Astrocyte (in vitro differentiated cells and primary cell): Measurements from ENCODE around the gene TNFRSF1A.
"Not testable (repeated sequence)": the region's sequence is repeated elsewhere in the genome, so short reads cannot be mapped to it uniquely, and the experiment has no call there.

Source experiments
- EZH2 ChIP-seq: IDR thresholded peaks from 2 replicates; pipeline ENCODE4 v1.6.1; 2012; ENCODE audit warnings: mild to moderate bottlenecking, low read length, inconsistent platforms; ENCODE audit not compliant: insufficient read depth
- TF ChIP-seq, protein P1 (sequence below): IDR thresholded peaks from 2 replicates; pipeline ENCODE4 v1.5.1; 2011; ENCODE audit warnings: low read depth, mild to moderate bottlenecking, inconsistent platforms, low read length, moderate library complexity; ENCODE audit not compliant: insufficient read depth

DNA sequence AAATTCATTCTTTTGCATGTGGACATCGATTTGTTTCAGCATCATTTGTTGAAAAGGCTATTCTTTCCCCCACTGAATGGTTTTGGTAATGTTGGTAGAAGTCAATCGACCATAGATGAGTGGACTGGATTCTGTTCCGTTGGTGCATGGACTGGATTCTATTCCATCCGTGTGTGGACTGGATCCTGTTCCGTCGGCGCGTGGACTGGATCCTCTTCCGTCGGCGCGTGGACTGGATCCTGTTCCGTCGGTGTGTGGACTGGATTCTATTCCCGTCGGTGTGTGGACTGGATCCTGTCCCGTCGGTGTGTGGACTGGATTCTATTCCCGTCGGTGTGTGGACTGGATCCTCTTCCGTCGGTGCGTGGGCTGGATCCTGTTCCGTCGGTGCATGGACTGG is 52.0 kb downstream of the TNFRSF1A start:
- TF ChIP-seq, protein P1, sequence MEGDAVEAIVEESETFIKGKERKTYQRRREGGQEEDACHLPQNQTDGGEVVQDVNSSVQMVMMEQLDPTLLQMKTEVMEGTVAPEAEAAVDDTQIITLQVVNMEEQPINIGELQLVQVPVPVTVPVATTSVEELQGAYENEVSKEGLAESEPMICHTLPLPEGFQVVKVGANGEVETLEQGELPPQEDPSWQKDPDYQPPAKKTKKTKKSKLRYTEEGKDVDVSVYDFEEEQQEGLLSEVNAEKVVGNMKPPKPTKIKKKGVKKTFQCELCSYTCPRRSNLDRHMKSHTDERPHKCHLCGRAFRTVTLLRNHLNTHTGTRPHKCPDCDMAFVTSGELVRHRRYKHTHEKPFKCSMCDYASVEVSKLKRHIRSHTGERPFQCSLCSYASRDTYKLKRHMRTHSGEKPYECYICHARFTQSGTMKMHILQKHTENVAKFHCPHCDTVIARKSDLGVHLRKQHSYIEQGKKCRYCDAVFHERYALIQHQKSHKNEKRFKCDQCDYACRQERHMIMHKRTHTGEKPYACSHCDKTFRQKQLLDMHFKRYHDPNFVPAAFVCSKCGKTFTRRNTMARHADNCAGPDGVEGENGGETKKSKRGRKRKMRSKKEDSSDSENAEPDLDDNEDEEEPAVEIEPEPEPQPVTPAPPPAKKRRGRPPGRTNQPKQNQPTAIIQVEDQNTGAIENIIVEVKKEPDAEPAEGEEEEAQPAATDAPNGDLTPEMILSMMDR: not testable (repeated sequence)
- not testable (repeated sequence) for TF ChIP-seq EZH2
